ENCODE results near the gene PIPOX. TPM values are rescaled to one million over a fixed set of nuclear protein-coding genes. Genes with fewer than 3 reads are reported as not detected.

PIPOX gene
- total RNA-seq, 1 donor from 2014 or later, result 8.8 TPM

DNA sequence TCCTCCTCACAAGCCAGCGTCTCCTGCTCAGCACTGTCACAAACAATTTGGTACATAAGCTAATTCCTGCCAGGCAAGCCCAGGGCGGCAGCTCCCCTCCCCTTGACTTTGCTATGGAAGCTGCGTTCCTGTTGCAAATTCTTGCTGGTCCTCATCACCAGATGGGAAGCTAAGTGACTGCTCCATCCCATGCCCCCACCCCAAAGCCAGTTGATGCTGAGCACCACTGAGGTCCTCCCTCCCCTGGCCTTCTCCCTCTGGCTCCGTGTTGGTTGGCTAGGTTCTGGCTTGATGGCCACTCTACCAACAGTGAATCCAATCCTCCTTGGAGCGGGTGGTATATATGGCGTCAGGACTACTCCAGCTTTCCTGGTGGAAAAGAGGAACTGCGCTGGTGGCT is 34.4 kb downstream of the PIPOX start:
- Mint-ChIP-seq H3K27ac (no peak overlapping the region), H3K9me3 (no peaks in the 10 kb centered on the region), H3K4me1 (no peaks in the 10 kb centered on the region), H3K27me3 (no peaks in the 10 kb centered on the region), H3K36me3 (ENCODE audit: low read depth) (peaks cover 59% of the 10 kb centered on the region), H3K4me3 (no peak overlapping the region)
- ATAC-seq (ENCODE audit: low read depth), result no peak
- DNase-seq, result no peak
- intact Hi-C loops (cut with micrococcal nuclease), result no loop called here
- POLR2A ChIA-PET, result no interaction called here
- CTCF ChIA-PET, result no interaction called here
- TF ChIP-seq, protein P1, sequence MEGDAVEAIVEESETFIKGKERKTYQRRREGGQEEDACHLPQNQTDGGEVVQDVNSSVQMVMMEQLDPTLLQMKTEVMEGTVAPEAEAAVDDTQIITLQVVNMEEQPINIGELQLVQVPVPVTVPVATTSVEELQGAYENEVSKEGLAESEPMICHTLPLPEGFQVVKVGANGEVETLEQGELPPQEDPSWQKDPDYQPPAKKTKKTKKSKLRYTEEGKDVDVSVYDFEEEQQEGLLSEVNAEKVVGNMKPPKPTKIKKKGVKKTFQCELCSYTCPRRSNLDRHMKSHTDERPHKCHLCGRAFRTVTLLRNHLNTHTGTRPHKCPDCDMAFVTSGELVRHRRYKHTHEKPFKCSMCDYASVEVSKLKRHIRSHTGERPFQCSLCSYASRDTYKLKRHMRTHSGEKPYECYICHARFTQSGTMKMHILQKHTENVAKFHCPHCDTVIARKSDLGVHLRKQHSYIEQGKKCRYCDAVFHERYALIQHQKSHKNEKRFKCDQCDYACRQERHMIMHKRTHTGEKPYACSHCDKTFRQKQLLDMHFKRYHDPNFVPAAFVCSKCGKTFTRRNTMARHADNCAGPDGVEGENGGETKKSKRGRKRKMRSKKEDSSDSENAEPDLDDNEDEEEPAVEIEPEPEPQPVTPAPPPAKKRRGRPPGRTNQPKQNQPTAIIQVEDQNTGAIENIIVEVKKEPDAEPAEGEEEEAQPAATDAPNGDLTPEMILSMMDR (IDR thresholded peaks at IDR 0.05), result no peak

DNA sequence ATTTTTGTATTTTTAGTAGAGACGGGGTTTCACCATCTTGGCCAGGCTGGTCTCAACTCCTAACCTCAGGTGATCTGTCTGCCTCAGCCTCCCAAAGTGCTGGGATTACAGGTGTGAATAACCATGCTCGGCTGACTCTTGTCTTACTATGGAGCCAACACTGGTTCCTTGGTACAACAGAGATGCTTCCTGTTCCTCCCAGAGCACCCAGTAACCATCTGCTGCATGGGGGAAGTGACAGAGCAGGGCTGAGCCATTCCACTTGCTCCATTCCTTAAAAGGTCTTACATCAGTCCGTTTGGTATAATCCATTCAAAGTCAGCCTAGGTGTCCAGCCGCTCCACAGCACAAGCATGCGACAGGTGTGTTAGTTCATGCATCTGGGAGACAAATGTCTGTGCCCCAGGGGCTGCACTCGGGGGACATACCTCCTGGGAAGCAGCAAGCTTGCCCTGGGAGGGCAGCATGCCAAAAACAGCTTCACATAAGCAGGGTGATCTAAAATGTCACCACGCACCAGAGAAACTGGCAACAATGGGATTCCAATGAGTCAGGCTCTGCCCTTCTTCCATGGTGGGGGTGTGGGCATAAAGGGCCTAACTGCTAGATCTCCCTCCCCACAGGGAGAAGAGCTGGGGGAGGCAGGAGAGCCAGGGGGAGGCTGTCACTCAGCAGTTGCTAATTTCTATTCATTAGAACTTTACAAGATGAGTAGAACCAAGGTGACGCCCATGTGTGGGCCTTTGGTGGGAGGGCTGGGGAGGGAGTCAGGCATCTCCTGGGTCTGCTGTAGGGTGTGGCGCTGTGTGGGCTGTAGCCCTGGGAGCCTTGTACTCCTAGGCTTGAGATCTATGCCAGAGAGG is 35.5 kb downstream of the PIPOX start:
- ATAC-seq (ENCODE audit: low read depth), result no peak
- Mint-ChIP-seq H3K4me3 (no peak overlapping the region), H3K36me3 (ENCODE audit: low read depth) (peaks cover 63% of the 10 kb centered on the region), H3K9me3 (no peaks in the 10 kb centered on the region), H3K27ac (no peak overlapping the region), H3K4me1 (no peaks in the 10 kb centered on the region), H3K27me3 (no peaks in the 10 kb centered on the region)
- intact Hi-C loops (cut with micrococcal nuclease), result no loop called here
- ChIA-PET POLR2A (no interaction called here), CTCF (no interaction called here)
- TF ChIP-seq, protein P1 (IDR thresholded peaks at IDR 0.05), result no peak
- DNase-seq, result no peak

DNA sequence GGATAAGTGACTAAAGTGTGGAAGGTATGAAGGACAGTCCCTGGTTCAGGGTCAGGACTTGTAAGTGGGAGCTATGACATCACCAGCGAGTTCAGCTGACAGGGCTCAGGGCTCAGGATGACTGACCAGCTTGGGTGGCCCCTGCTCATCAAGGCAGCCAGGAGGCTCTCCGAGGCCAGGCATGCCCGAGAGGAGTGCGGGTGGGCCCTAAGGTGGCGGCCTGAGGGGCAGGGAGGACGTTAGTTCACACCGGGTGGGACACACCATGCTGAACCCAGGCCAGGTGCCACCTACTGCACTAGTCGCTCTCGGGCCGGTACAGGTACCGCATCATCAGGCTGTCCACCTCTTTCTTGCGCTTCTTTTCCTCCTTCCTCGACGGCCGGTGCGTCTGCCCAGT is 36.5 kb downstream of the PIPOX start:
- ChIA-PET POLR2A (interaction anchor here (0.6 kb wide), 1 partner anchor 99 kb away, joined by 5 read pairs; no protein-coding TSS in a partner anchor), CTCF (no interaction called here)
- no peak overlapping the region for H3K4me3 Mint-ChIP-seq
- TF ChIP-seq, protein P1 (IDR thresholded peaks at IDR 0.05), result no peak
- H3K4me1 Mint-ChIP-seq, result no peaks in the 10 kb centered on the region
- ATAC-seq (ENCODE audit: low read depth) (no peak), DNase-seq (no peak)
- no peaks in the 10 kb centered on the region for H3K9me3 Mint-ChIP-seq
- H3K27ac Mint-ChIP-seq, result no peak overlapping the region
- H3K36me3 Mint-ChIP-seq (ENCODE audit: low read depth), result peaks cover 71% of the 10 kb centered on the region
- H3K27me3 Mint-ChIP-seq, result no peaks in the 10 kb centered on the region
- intact Hi-C loops (cut with micrococcal nuclease), result no loop called here

DNA sequence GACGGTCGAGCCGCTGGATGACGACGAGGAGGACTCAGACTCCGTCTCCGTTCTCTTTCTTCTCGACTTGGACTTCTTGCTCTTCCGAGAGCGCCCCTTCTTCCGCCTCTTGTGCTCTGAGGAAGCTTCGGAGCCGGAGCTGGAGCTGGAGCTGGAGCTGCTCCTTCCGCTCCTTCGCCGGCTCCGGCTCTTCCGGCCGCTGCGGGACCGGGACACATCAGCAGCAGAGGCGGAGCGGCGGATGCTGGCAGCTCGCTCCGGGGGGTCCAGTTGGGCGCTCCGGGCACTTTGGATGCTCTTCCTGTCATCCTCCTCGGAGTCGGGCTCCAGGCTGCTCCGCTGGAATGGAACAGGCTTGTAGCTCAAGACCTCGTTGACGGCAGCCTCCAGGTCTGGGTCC is 36.9 kb downstream of the PIPOX start:
- intact Hi-C loops (cut with micrococcal nuclease), result no loop called here
- no peak for DNase-seq
- no peak for ATAC-seq (ENCODE audit: low read depth)
- ChIA-PET POLR2A (interaction anchor here (0.6 kb wide), 1 partner anchor 99 kb away, joined by 5 read pairs; no protein-coding TSS in a partner anchor), CTCF (no interaction called here)
- no peak overlapping the region for H3K4me3 Mint-ChIP-seq
- no peak overlapping the region for H3K27ac Mint-ChIP-seq
- no peaks in the 10 kb centered on the region for H3K27me3 Mint-ChIP-seq
- H3K9me3 Mint-ChIP-seq, result no peaks in the 10 kb centered on the region
- H3K36me3 Mint-ChIP-seq (ENCODE audit: low read depth), result peaks cover 73% of the 10 kb centered on the region
- H3K4me1 Mint-ChIP-seq, result no peaks in the 10 kb centered on the region
- TF ChIP-seq, protein P1 (IDR thresholded peaks at IDR 0.05), result no peak

DNA sequence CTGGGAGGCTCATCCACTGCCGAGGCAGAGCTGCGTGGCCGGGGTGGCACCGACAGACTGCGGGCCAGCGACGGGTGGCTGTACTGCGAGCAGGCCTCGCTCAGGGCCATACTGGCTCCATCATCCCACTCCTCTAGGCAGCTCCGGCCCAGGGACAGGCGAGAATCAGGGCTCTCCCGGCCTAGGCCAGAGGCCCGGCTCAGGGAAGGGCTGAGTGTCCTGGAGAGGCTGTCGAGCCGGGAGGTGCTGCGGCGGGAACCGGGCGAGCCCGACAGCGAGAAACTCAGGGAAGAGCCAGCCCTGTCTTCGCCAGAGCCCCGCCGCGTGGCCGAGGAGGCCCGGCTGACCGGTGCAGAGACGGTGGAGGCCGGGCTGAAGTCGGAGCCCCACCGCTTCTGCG is 37.4 kb downstream of the PIPOX start:
- Mint-ChIP-seq H3K9me3 (no peaks in the 10 kb centered on the region), H3K36me3 (ENCODE audit: low read depth) (peaks cover 77% of the 10 kb centered on the region), H3K27ac (no peak overlapping the region), H3K4me1 (no peaks in the 10 kb centered on the region), H3K4me3 (no peak overlapping the region), H3K27me3 (no peaks in the 10 kb centered on the region)
- no peak for DNase-seq
- intact Hi-C loops (cut with micrococcal nuclease), result no loop called here
- POLR2A ChIA-PET, result no interaction called here
- CTCF ChIA-PET, result no interaction called here
- TF ChIP-seq, protein P1 (IDR thresholded peaks at IDR 0.05), result no peak
- no peak for ATAC-seq (ENCODE audit: low read depth)

Measured in activated B cell treated with CpG ODN at 0.5 μM for 24 hours (primary cell).